SK-N-SH (cell line): ENCODE measurements around the gene MAP4. TPM values are rescaled to one million over a fixed set of nuclear protein-coding genes. Genes with fewer than 3 reads are reported as not detected.

ENCODE experiments used
- CTCF ChIA-PET: fragments of 300-600, 350-600 bp; formaldehyde crosslinking; extraction: SDS; loops from one replicate; lab custom pipeline; 2021; lab: Yijun Ruan, JAX
- POLR2A ChIA-PET: fragments of 350-600 bp; sonication (Branson Sonifier 250); formaldehyde crosslinking; extraction: SDS; loops from one replicate; lab custom pipeline; 2020; ENCODE audit warnings: antibody characterized with exemption, inconsistent platforms; lab: Yijun Ruan, JAX
- DNase-seq: peaks from one replicate; pipeline ENCODE4 v3.0.0; 2012
- H2AFZ ChIP-seq: fragments of 200-600 bp; sonication (generic); 2 replicates; pipeline ENCODE4 v1.8.1; 2016; ENCODE audit warnings: antibody characterized with exemption, mild to moderate bottlenecking, low read depth
- H3F3A ChIP-seq: fragments of 200-600 bp; sonication (generic); replicated peaks from 2 replicates; pipeline ENCODE3; 2016; ENCODE audit warnings: antibody characterized with exemption, mild to moderate bottlenecking; ENCODE audit not compliant: insufficient read depth
- H3K27ac ChIP-seq, 2 experiments: fragments of 200-500 bp in 1 of 2; fragments of 200-600 bp in 1 of 2; sonication (Bioruptor generic) in 1 of 2; sonication (generic), shearing (Covaris generic) in 1 of 2; 2 replicates each; pipeline versions ENCODE4 v1.5.1 to v1.6.1; 2014 to 2016; ENCODE audit warnings: low read depth in 2 of 2, inconsistent platforms in 1 of 2, low read length in 1 of 2, mild to moderate bottlenecking in 1 of 2, mixed read lengths in 1 of 2
- H3K27me3 ChIP-seq: fragments of 200-600 bp; sonication (generic), shearing (Covaris generic); 2 replicates; pipeline ENCODE4 v1.6.1; 2016; ENCODE audit warnings: mixed run types; ENCODE audit not compliant: insufficient read depth
- H3K36me3 ChIP-seq, 2 experiments: fragments of 200-500 bp in 1 of 2; fragments of 200-600 bp in 1 of 2; sonication (Bioruptor generic) in 1 of 2; sonication (generic) in 1 of 2; replicated peaks in 1 of 2; 2 replicates each; pipeline versions ENCODE3 to v1.5.1; 2014 to 2016; ENCODE audit warnings: low read length in 1 of 2, mild to moderate bottlenecking in 1 of 2; ENCODE audit not compliant: insufficient read depth in 2 of 2, control insufficient read depth in 1 of 2
- H3K4me1 ChIP-seq, 2 experiments: fragments of 200-500 bp in 1 of 2; fragments of 200-600 bp in 1 of 2; sonication (Bioruptor generic) in 1 of 2; sonication (generic), shearing (Covaris generic) in 1 of 2; 2 replicates each; pipeline versions ENCODE4 v1.5.1 to v1.6.1; 2014 to 2016; ENCODE audit warnings: low read depth in 1 of 2, low read length in 1 of 2, mixed run types in 1 of 2; ENCODE audit not compliant: insufficient read depth in 2 of 2, control insufficient read depth in 1 of 2
- H3K4me2 ChIP-seq: fragments of 200-600 bp; sonication (generic), shearing (Covaris generic); 2 replicates; pipeline ENCODE4 v1.6.1; 2017; ENCODE audit warnings: mixed run types
- H3K4me3 ChIP-seq, 2 experiments: fragments of 200-500 bp in 1 of 2; fragments of 200-600 bp in 1 of 2; sonication (Bioruptor generic) in 1 of 2; sonication (generic), shearing (Covaris generic) in 1 of 2; 2 replicates each; pipeline versions ENCODE4 v1.5.1 to v1.8.1; 2014 to 2016; ENCODE audit warnings: low read depth in 2 of 2, inconsistent platforms in 1 of 2, low read length in 1 of 2, mild to moderate bottlenecking in 1 of 2, mixed read lengths in 1 of 2, moderate library complexity in 1 of 2
- H3K79me2 ChIP-seq: fragments of 200-600 bp; sonication (generic); 2 replicates; pipeline ENCODE4 v1.8.1; 2017; ENCODE audit warnings: mild to moderate bottlenecking; ENCODE audit not compliant: insufficient read depth
- H3K9ac ChIP-seq: fragments of 200-600 bp; sonication (generic); 2 replicates; pipeline ENCODE4 v1.6.1; 2017; ENCODE audit warnings: mixed run types
- H3K9me2 ChIP-seq: fragments of 200-600 bp; sonication (generic); 2 replicates; pipeline ENCODE4 v1.6.1; 2017; ENCODE audit warnings: mixed run types
- H3K9me3 ChIP-seq: fragments of 200-600 bp; sonication (generic); 2 replicates; pipeline ENCODE4 v1.6.1; 2017; ENCODE audit warnings: mixed run types, mild to moderate bottlenecking, moderate library complexity
- H4K20me1 ChIP-seq: fragments of 200-600 bp; sonication (generic); 2 replicates; pipeline ENCODE4 v1.6.1; 2017; ENCODE audit warnings: mild to moderate bottlenecking, mixed run types; ENCODE audit not compliant: insufficient read depth
- CHD2 ChIP-seq: fragments of 150-350 bp; IDR thresholded peaks from 2 replicates; pipeline ENCODE4 v1.6.1; 2018; ENCODE audit warnings: low read length; ENCODE audit not compliant: partially characterized antibody
- EP300 ChIP-seq, 2 experiments: IDR thresholded peaks; 2 replicates each; pipeline versions ENCODE4 v1.4.0 to v1.6.1; 2012; ENCODE audit warnings: borderline replicate concordance in 1 of 2, low read depth in 1 of 2, low read length in 1 of 2
- FOXM1 ChIP-seq: IDR thresholded peaks from 2 replicates; pipeline ENCODE4 v1.4.0; 2012; ENCODE audit warnings: low read depth, mild to moderate bottlenecking
- GATA2 ChIP-seq: sonication (generic); formaldehyde crosslinking; IDR thresholded peaks from 2 replicates; pipeline ENCODE4 v1.5.0; 2020; ENCODE audit warnings: mild to moderate bottlenecking, missing genetic modification reagents
- MXI1 ChIP-seq: IDR thresholded peaks from 2 replicates; pipeline ENCODE4 v1.6.1; 2012; ENCODE audit warnings: mild to moderate bottlenecking, low read depth, low read length, improper control_type of control experiment
- RAD21 ChIP-seq: IDR thresholded peaks from 2 replicates; pipeline ENCODE4 v1.6.1; 2012; ENCODE audit warnings: mild to moderate bottlenecking, low read length
- RCOR1 ChIP-seq: fragments of 150-350 bp; IDR thresholded peaks from 2 replicates; pipeline ENCODE4 v1.6.1; 2017; ENCODE audit warnings: antibody characterized with exemption, low read length
- RFX5 ChIP-seq: IDR thresholded peaks from 2 replicates; pipeline ENCODE4 v1.6.1; 2012; ENCODE audit warnings: mild to moderate bottlenecking, improper control_type of control experiment, low read length
- TEAD4 ChIP-seq: IDR thresholded peaks from 2 replicates; pipeline ENCODE4 v1.4.0; 2012; ENCODE audit warnings: mild to moderate bottlenecking, borderline replicate concordance; ENCODE audit not compliant: insufficient read depth
- USF1 ChIP-seq: IDR thresholded peaks from 2 replicates; pipeline ENCODE4 v1.4.0; 2012; ENCODE audit warnings: low read depth, borderline replicate concordance
- ZBTB33 ChIP-seq: IDR thresholded peaks from 2 replicates; pipeline ENCODE4 v1.4.0; 2012; ENCODE audit warnings: low read depth, borderline replicate concordance
- WGBS: methylation state at CpG from one replicate; pipeline ENCODE4 v1.1.6; 2017; ENCODE audit warnings: low lambda C conversion rate; 5-methylcytosine and 5-hydroxymethylcytosine counted together
- polyA plus RNA-seq, 3 experiments: library from polyadenylated mRNA; depleted of rRNA; stranded (reverse); fragments of >200 nt; gene quantifications; 2 replicates each; pipeline ENCODE4 v1.2.3, GENCODE V29; 2012

Gene MAP4
- polyA plus RNA-seq, 1 of the 3 experiments (the other 2 are of a cell fraction), result 121 TPM

- Histone ChIP-seq H3K9ac (no peak overlapping the region), H3K27ac (no peak overlapping the region), H3K4me2 (no peak overlapping the region), H3K4me3 (no peak overlapping the region), H3K9me3 (no peaks in the 10 kb centered on the region), H3F3A (peaks cover 8% of the 10 kb centered on the region), H3K9me2 (no peaks in the 10 kb centered on the region), H3K79me2 (peaks cover 95% of the 10 kb centered on the region), H3K36me3 (peaks cover 0 to 35% of the 10 kb centered on the region in 2 experiments), H3K4me1 (peaks cover 0 to 16% of the 10 kb centered on the region in 2 experiments; a peak in 3 of 4 replicates), H4K20me1 (peaks cover 47% of the 10 kb centered on the region), H2AFZ (no peak overlapping the region), H3K27me3 (no peaks in the 10 kb centered on the region)
- no peak for DNase-seq
- CTCF ChIA-PET, result interaction anchor here (1.2 to 1.6 kb wide), 2 partner anchors 10 to 25 kb away, joined by 3 to 6 read pairs; no protein-coding TSS in a partner anchor
- no peak for TF ChIP-seq RFX5
- no peak for TF ChIP-seq CHD2
- no peak for TF ChIP-seq RCOR1
- no peak for TF ChIP-seq ZBTB33
- TF ChIP-seq GATA2 (CRISPR knock-in tag), result no peak
- 95% methylated on average over 4 of the region's 4 CpGs for WGBS
- POLR2A ChIA-PET, result no interaction called here
These were observed 51.5 kb downstream of the MAP4 start for GRCh38 chr3:47964740-47965139.

GRCh38 chr3:47961815-47962606, 54.2 kb downstream of the MAP4 start:
- H3K4me3 ChIP-seq, result no peak overlapping the region
- H3K27ac ChIP-seq, result peak overlapping the region; percentile 1 to 70; a peak in 2 of 4 replicates
- H3K4me1 ChIP-seq, result peaks cover 0 to 16% of the 10 kb centered on the region in 2 experiments; a peak in 3 of 4 replicates
- H4K20me1 ChIP-seq, result peaks cover 44% of the 10 kb centered on the region
- H3K4me2 ChIP-seq, result no peak overlapping the region
- TF ChIP-seq GATA2 (CRISPR knock-in tag) (peak; percentile 63), RCOR1 (peak; percentile 42; the same call in 1 of the 2 replicates), ZBTB33 (no peak), TEAD4 (no peak), CHD2 (peak; percentile 40), FOXM1 (no peak), MXI1 (peak; percentile 53; the same call in 1 of the 2 replicates), USF1 (no peak), RAD21 (0 out of 2 replicates have a peak, but pooled peaks have one; percentile 10), EP300 (IDR thresholded peaks at IDR 0.05; ENCODE audit: borderline replicate concordance in 1 of 2, low read depth in 1 of 2, low read length in 1 of 2) (peak in 1 of 2 experiments; percentile 79; a peak in 2 of 4 replicates)
- peak; percentile 51 for DNase-seq
- no peak overlapping the region for H2AFZ ChIP-seq
- 60% methylated on average over 5 of the region's 5 CpGs for WGBS
- no peaks in the 10 kb centered on the region for H3K9me3 ChIP-seq
- H3K9ac ChIP-seq, result no peak overlapping the region
- H3K79me2 ChIP-seq, result peaks cover 90% of the 10 kb centered on the region
- POLR2A ChIA-PET, result no interaction called here
- peaks cover 8% of the 10 kb centered on the region for H3F3A ChIP-seq
- peaks cover 0 to 15% of the 10 kb centered on the region in 2 experiments for H3K36me3 ChIP-seq
- H3K27me3 ChIP-seq, result no peaks in the 10 kb centered on the region
- CTCF ChIA-PET, result interaction anchor here (0.8 to 1.9 kb wide), 8 partner anchors 8 to 137 kb away, joined by 3 to 9 read pairs (median 3); no protein-coding TSS in a partner anchor
- no peaks in the 10 kb centered on the region for H3K9me2 ChIP-seq
